ENCODE results near the gene CDKL2. TPM values are rescaled to one million over a fixed set of nuclear protein-coding genes. Genes with fewer than 3 reads are reported as not detected.

Gene CDKL2
- total RNA-seq, result 0.22 TPM
- under 1 TPM; 0.08 to 0.26 (median 0.15) TPM for polyA plus RNA-seq (ENCODE audit: insufficient read depth in 1 of 8, insufficient read length in 8 of 8, low replicate concordance in 1 of 8)
- long read RNA-seq, donor 1, result 0 reads
- long read RNA-seq, donor 2, result 0 reads
- long read RNA-seq, donor 3, result 0 reads
- long read RNA-seq, donor 4, result 0 reads
- long read RNA-seq, donor 5, result 0 reads
- long read RNA-seq, donor 6, result 0 reads
- long read RNA-seq, donor 7, result 0 reads
- long read RNA-seq, donor 8, result 0 reads
- long read RNA-seq, donor 9, partial matches to known transcripts, result 162 of 162 reads
- long read RNA-seq, donor 9, other reads (novel, unspliced or antisense), result 0 of 162 reads
- long read RNA-seq, donor 10, result 0 reads
- long read RNA-seq, donor 11, result 0 reads

DNA sequence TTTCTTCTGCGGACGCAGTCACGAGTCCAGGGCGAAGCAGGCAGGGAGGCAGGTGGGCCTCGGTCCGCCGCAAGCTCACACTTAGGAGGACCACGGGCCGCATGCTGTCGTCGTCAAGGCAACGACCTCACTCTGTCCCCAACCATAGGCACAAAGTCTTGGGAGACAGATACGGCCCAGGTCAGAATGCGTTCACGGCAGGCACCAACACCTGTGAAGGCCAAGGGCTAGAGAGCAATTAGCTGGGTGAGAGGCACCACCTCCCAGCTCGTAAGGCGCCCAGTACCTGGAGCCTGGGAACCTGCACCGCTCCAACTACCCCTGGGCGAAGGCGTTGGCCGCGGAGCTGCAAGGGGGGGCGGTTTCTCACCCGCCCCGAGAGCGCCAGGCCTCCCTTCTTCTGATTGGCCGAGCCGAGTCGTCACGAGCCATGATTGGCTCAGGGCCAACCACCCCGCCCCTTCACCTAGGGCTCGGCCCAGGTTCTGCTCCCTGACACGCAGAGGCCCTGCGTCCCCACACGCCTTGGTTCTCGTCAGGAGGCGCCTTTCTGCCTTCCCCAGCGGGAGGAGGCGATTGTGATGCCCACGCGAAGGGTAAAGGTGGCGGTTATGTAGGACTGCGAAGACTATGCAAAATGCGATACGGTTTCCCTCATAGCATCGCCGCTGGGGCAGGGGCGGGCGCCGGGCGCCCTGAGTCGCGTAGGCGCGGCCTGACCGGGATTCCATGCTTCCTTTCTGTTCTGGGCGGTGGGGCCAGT, at the start of gene CDKL2:
TSS of gene CDKL2 (minus strand) at position 355 of the 763 bp plus-strand sequence. CDS start 4,540 bp downstream, outside the sequence.
- WGBS (ENCODE audit: insufficient coverage), result under 1% methylated on average over 52 of the region's 57 CpGs
- Histone ChIP-seq H3K9me3 (replicated peaks; ENCODE audit: control insufficient read depth, low read depth, low read length) (no peaks in the 10 kb centered on the region), H3K4me1 (ENCODE audit: control insufficient read depth, insufficient read depth, low read length) (peaks cover 10% of the 10 kb centered on the region), H3K27ac (ENCODE audit: low read length) (no peak within 1 kb of the TSS), H3K4me3 (ENCODE audit: low read length) (peak within 1 kb of the TSS; percentile 56), H3K36me3 (ENCODE audit: control insufficient read depth, insufficient read depth, low read length) (no peaks in the 10 kb centered on the region), H3K27me3 (ENCODE audit: control insufficient read depth, insufficient read depth, low read length) (peaks cover 9% of the 10 kb centered on the region)
- DNase-seq, result peak; percentile 65

DNA sequence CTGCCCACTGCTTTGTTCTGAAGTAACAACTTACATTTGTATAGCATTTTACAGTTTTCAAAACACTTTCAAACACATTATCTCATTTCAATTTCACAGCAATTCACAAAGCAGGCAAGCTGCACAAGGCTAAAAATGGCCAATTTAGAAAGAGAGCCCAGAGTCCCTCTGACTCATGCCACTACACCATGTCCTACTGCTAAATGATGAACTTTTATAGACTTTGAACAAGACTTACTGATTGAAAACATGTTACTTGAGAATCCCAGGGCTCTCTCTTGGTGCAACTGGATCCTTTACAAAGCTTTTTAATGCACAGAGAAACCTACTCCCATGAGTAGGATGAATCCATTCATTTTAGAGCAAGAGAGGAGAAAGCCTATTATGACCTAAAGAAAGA, 48.6 kb upstream of the CDKL2 start:
- H3K27me3 ChIP-seq (ENCODE audit: control insufficient read depth, insufficient read depth, low read length), result no peaks in the 10 kb centered on the region
- H3K4me1 ChIP-seq (ENCODE audit: control insufficient read depth, insufficient read depth, low read length), result peaks cover 2% of the 10 kb centered on the region
- H3K4me3 ChIP-seq (ENCODE audit: low read length), result no peak overlapping the region
- no peak for DNase-seq
- H3K27ac ChIP-seq (ENCODE audit: low read length), result no peak overlapping the region
- H3K9me3 ChIP-seq (replicated peaks; ENCODE audit: control insufficient read depth, low read depth, low read length), result no peaks in the 10 kb centered on the region
- peaks cover 2% of the 10 kb centered on the region for H3K36me3 ChIP-seq (ENCODE audit: control insufficient read depth, insufficient read depth, low read length)

DNA sequence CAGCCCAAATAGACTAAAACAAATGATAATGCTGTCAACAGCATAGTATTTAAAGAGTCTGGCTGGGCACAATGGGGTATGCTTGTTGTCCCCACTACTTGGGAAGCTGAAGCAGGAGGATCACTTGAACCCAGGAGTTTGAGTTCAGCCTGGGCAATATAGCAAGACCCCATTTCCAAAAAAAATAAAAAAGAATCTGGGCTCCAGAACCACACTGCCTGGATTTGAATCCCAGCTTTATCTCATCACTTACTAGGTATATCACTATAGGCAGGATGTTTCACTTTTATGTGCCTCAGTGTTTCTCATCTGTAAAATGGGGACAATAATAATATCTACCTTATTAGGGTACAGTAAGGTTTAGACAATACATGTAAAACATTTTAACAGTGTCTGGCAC, 48.1 kb upstream of the CDKL2 start:
- H3K4me1 ChIP-seq (ENCODE audit: control insufficient read depth, insufficient read depth, low read length), result peaks cover 5% of the 10 kb centered on the region
- no peak overlapping the region for H3K27ac ChIP-seq (ENCODE audit: low read length)
- no peaks in the 10 kb centered on the region for H3K27me3 ChIP-seq (ENCODE audit: control insufficient read depth, insufficient read depth, low read length)
- H3K36me3 ChIP-seq (ENCODE audit: control insufficient read depth, insufficient read depth, low read length), result peaks cover 2% of the 10 kb centered on the region
- H3K4me3 ChIP-seq (ENCODE audit: low read length), result no peak overlapping the region
- no peak for DNase-seq
- H3K9me3 ChIP-seq (replicated peaks; ENCODE audit: control insufficient read depth, low read depth, low read length), result no peaks in the 10 kb centered on the region

DNA sequence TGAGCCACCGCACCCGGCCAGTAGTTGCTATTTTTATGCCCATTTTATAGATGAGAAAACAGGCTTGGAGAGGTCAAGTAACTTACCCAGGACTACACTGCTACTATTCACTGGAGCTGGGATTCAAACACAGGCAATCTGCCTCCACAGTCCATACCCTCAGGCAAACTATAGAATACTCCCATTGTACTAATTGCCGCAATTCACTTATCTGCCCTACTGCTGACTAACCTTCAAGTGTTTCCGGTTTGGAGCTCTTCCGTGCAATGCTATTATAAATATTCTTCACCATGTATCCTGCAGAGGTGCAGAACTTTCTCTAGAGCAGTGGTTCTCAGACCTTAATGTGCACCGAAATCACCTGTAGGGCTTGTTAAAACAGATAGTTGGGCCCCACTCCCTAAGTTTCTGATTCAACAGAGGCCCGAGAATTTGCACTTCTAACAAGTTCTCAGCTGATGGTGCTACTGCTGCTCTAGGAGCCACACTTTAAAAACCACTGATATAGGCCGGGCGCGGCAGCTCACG, 44.7 kb upstream of the CDKL2 start:
- Histone ChIP-seq H3K4me1 (ENCODE audit: control insufficient read depth, insufficient read depth, low read length) (peaks cover 8% of the 10 kb centered on the region), H3K4me3 (ENCODE audit: low read length) (no peak overlapping the region), H3K27ac (ENCODE audit: low read length) (no peak overlapping the region), H3K36me3 (ENCODE audit: control insufficient read depth, insufficient read depth, low read length) (peaks cover 2% of the 10 kb centered on the region), H3K27me3 (ENCODE audit: control insufficient read depth, insufficient read depth, low read length) (no peaks in the 10 kb centered on the region), H3K9me3 (replicated peaks; ENCODE audit: control insufficient read depth, low read depth, low read length) (no peaks in the 10 kb centered on the region)
- DNase-seq, result no peak
- WGBS (ENCODE audit: insufficient coverage), result 94% methylated on average over 9 of the region's 11 CpGs

DNA sequence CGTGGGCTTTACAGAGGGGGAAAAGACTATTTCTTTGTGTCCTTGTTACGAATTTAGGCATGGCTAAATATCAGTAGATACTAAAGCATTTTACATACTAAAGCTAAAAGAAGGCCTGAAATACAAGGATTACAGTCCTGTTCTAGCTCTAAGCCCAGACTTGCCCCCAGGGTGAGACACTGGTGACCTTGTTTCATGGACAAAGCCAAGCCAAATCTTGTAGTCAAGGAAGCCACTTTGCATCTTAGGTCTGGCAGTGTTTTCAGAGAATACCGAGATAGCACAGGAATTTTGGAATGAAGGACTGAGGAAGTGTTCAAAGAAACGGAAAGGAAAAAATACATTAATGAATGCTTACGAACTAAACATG, 43.6 kb upstream of the CDKL2 start:
- peaks cover 2% of the 10 kb centered on the region for H3K36me3 ChIP-seq (ENCODE audit: control insufficient read depth, insufficient read depth, low read length)
- no CpG with 5 or more reads among the region's 5 CpGs for WGBS (ENCODE audit: insufficient coverage)
- no peaks in the 10 kb centered on the region for H3K9me3 ChIP-seq (replicated peaks; ENCODE audit: control insufficient read depth, low read depth, low read length)
- H3K27ac ChIP-seq (ENCODE audit: low read length), result peak overlapping the region; percentile 98
- peak; percentile 26 for DNase-seq
- peaks cover 8% of the 10 kb centered on the region for H3K4me1 ChIP-seq (ENCODE audit: control insufficient read depth, insufficient read depth, low read length)
- peak overlapping the region; percentile 91 for H3K4me3 ChIP-seq (ENCODE audit: low read length)
- no peaks in the 10 kb centered on the region for H3K27me3 ChIP-seq (ENCODE audit: control insufficient read depth, insufficient read depth, low read length)

DNA sequence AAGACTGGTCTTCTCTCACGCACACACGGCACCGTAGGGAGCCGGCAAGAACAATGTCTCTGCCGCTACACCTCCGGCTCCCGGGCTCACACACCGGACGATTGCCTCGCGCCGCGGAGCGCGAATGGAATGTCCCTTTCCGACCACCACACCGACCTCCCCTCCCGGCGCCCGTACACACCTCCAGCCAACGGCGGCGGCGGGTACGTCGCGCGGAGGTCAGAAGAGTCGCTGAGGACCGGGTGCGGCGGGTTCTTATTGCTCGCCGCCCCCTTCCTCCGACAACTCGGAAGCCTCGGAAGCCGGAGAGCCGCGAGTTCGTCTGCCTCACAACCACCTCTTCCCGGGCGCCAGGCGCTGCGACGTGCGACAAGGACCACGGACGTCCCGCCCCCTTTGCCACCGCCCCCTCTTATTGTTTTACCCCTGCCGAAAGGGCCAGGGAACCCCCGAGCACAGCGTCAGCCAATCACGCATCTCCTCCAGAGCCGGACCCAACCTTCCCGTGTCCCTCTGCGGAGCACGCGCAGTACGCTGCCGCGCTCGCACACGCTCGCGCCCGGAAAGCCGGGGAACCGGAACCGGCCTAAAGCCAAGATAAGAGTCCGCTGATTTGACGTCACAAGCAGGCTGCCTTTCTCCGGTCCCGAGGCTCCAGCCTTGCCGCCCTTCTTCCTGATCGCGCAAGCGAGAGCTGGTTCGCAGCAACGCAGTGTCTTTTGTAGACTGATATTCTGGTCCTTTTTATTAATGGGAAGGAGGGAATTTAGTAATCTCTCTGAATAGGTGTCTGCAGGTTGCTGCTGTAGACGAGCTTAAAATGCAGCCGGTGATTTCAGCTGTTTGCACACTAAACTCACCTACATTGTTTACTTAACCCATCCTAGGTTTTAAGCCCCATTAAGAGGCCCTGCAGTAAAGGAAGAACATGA, 43.0 kb upstream of the CDKL2 start, which contains the start of gene G3BP2:
TSS of gene G3BP2 (minus strand) at position 385 of the 932 bp plus-strand sequence. CDS start 11,386 bp downstream, outside the sequence.
- Histone ChIP-seq H3K36me3 (ENCODE audit: control insufficient read depth, insufficient read depth, low read length) (no peaks in the 10 kb centered on the region), H3K4me1 (ENCODE audit: control insufficient read depth, insufficient read depth, low read length) (peaks cover 8% of the 10 kb centered on the region), H3K27ac (ENCODE audit: low read length) (peak within 1 kb of the TSS; percentile 98), H3K27me3 (ENCODE audit: control insufficient read depth, insufficient read depth, low read length) (no peaks in the 10 kb centered on the region), H3K4me3 (ENCODE audit: low read length) (peak within 1 kb of the TSS; percentile 91), H3K9me3 (replicated peaks; ENCODE audit: control insufficient read depth, low read depth, low read length) (no peaks in the 10 kb centered on the region)
- peak; percentile 99 for DNase-seq
- WGBS (ENCODE audit: insufficient coverage), result under 1% methylated on average over 76 of the region's 83 CpGs

DNA sequence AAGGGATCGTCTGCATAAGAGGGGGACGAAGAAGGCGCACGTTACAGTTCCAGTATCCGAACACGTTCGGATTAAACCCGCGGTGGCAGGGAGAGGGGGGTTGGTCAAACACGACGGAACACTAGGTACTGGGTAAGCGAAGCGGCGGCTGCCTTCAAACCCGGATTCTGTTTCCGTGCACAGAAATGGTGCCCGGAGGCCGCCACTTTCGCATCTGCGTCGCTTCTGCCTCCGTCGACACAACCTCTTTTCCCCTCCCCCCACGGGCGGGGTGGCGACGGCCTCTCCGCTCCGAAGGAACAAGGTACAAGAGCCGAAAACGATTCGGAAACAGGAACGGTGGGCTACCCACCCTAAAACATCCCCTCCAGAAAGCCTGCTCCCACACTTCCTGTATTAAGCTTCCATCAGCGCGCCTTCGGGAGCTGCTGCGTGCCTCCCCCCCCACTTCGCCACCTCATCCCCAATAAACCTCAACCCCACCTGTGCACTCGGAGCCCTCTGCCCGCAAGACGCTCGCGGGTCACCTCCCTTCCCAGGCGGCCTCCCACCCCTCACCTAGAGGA, 42.2 kb upstream of the CDKL2 start:
- Histone ChIP-seq H3K9me3 (replicated peaks; ENCODE audit: control insufficient read depth, low read depth, low read length) (no peaks in the 10 kb centered on the region), H3K4me1 (ENCODE audit: control insufficient read depth, insufficient read depth, low read length) (peaks cover 8% of the 10 kb centered on the region), H3K27me3 (ENCODE audit: control insufficient read depth, insufficient read depth, low read length) (no peaks in the 10 kb centered on the region), H3K36me3 (ENCODE audit: control insufficient read depth, insufficient read depth, low read length) (no peaks in the 10 kb centered on the region), H3K4me3 (ENCODE audit: low read length) (peak overlapping the region; percentile 91), H3K27ac (ENCODE audit: low read length) (peak overlapping the region; percentile 98)
- peak; percentile 78 for DNase-seq
- WGBS (ENCODE audit: insufficient coverage), result 0% methylated on average over 35 of the region's 44 CpGs

DNA sequence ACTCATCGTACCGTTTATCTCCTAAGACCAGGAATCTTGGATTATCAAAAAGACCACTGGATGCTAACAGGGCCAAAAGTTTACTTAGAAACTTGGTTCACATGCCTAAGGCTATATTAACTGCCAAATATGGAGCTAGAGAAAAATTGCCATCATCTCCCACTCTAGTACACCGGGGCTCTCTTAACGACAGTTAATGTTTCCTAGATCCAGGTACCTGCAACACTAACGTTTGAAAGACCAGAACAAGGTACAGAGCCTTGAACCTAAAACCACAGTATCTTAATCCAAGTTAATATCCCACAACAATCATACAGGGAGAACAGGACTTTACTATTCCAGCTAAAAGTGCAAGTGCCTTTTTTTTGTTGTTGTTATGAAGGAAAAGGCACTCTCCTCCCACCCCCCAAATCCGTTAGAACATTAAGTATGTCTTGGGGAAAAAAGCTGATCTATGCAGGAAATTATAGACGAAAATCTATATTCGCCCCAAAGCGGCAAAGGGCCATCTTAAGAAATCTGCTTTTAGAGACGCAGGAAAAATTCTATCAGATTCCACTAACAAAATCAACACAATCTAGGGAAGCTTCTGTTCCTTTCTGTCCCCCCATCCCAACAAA, 41.6 kb upstream of the CDKL2 start:
- Histone ChIP-seq H3K36me3 (ENCODE audit: control insufficient read depth, insufficient read depth, low read length) (no peaks in the 10 kb centered on the region), H3K4me3 (ENCODE audit: low read length) (peak overlapping the region; percentile 91), H3K27me3 (ENCODE audit: control insufficient read depth, insufficient read depth, low read length) (no peaks in the 10 kb centered on the region), H3K27ac (ENCODE audit: low read length) (peak overlapping the region; percentile 98), H3K4me1 (ENCODE audit: control insufficient read depth, insufficient read depth, low read length) (peaks cover 8% of the 10 kb centered on the region), H3K9me3 (replicated peaks; ENCODE audit: control insufficient read depth, low read depth, low read length) (no peaks in the 10 kb centered on the region)
- 0% methylated on average over 1 of the region's 10 CpGs for WGBS (ENCODE audit: insufficient coverage)
- peak; percentile 16 for DNase-seq

DNA sequence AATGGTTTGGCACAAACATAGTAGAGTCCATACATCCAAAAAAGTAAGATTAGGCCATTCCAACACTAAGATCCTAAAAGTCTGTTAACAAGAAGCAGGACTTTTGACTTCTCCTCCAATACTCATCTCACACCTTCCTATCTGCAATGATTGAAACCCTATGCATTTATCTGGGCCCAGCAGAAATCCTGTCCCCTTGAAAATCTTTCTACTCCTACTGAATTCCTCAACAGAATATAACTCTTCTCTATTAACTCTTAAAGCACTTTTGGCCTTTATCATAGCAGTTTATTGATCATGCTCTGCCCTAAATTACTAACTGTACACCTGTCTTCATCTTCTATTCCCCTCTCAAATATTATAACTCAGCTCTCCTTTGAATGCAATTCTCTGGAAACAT, 38.3 kb upstream of the CDKL2 start:
- Histone ChIP-seq H3K9me3 (replicated peaks; ENCODE audit: control insufficient read depth, low read depth, low read length) (no peaks in the 10 kb centered on the region), H3K4me3 (ENCODE audit: low read length) (no peak overlapping the region), H3K27me3 (ENCODE audit: control insufficient read depth, insufficient read depth, low read length) (no peaks in the 10 kb centered on the region), H3K27ac (ENCODE audit: low read length) (no peak overlapping the region), H3K36me3 (ENCODE audit: control insufficient read depth, insufficient read depth, low read length) (no peaks in the 10 kb centered on the region), H3K4me1 (ENCODE audit: control insufficient read depth, insufficient read depth, low read length) (peaks cover 2% of the 10 kb centered on the region)
- DNase-seq, result no peak
